Thymus (tissue), 11 donors: ENCODE measurements around the gene REXO4. TPM values are rescaled to one million over a fixed set of nuclear protein-coding genes. Genes with fewer than 3 reads are reported as not detected.

Source experiments
- DNase-seq, 9 donors: peaks; one replicate each; pipeline ENCODE4 v3.0.0-alpha.2; 2013; ENCODE audit warnings: low spot score in 9 of 9, low read depth in 6 of 9, missing footprints in 1 of 9
- H3K27ac ChIP-seq, 2 donors: one replicate each; pipeline ENCODE4 v1.5.1; 2013; ENCODE audit warnings: control low read depth in 1 of 2, low read depth in 1 of 2, low read length in 1 of 2, mild to moderate bottlenecking in 1 of 2, moderate library complexity in 1 of 2
- H3K27me3 ChIP-seq, 2 donors: one replicate each; pipeline ENCODE4 v1.5.1; 2013; ENCODE audit warnings: low read length in 1 of 2; ENCODE audit not compliant: control insufficient read depth in 2 of 2, insufficient read depth in 1 of 2
- H3K36me3 ChIP-seq, 2 donors: one replicate each; pipeline ENCODE4 v1.5.1; 2013; ENCODE audit warnings: low read length in 1 of 2, mild to moderate bottlenecking in 1 of 2, moderate library complexity in 1 of 2; ENCODE audit not compliant: control insufficient read depth in 2 of 2, insufficient read depth in 2 of 2
- H3K4me1 ChIP-seq, 2 donors: one replicate each; pipeline ENCODE4 v1.5.1; 2013; ENCODE audit warnings: low read length in 2 of 2; ENCODE audit not compliant: control insufficient read depth in 2 of 2, insufficient read depth in 2 of 2
- H3K4me3 ChIP-seq, 2 donors: one replicate each; pipeline ENCODE4 v1.5.1; 2013; ENCODE audit warnings: low read length in 2 of 2, control low read depth in 1 of 2, mild to moderate bottlenecking in 1 of 2
- H3K9me3 ChIP-seq, 2 donors: one replicate each; pipeline ENCODE4 v1.5.1; 2013; ENCODE audit warnings: low read length in 1 of 2, mild to moderate bottlenecking in 1 of 2; ENCODE audit not compliant: control insufficient read depth in 2 of 2, insufficient read depth in 1 of 2
- WGBS: extraction: QIAGEN DNeasy Blood & Tissue Kit; methylation state at CpG from one replicate; pipeline ENCODE4 v1.1.7; 2013; 5-methylcytosine and 5-hydroxymethylcytosine counted together
- polyA plus RNA-seq: library from polyadenylated mRNA; stranded (reverse); fragments of 200-250 nt; gene quantifications from one replicate; pipeline ENCODE4 v1.2.3, GENCODE V29; 2013
- total RNA-seq: library from RNA; stranded (reverse); fragments of 120-200 nt; gene quantifications from one replicate; pipeline ENCODE4 v1.2.4, GENCODE V29; 2013
- donor health status: healthy.

Gene REXO4
- total and polyA plus RNA-seq, 2 donors, result 17.5 to 20.4 TPM

DNA sequence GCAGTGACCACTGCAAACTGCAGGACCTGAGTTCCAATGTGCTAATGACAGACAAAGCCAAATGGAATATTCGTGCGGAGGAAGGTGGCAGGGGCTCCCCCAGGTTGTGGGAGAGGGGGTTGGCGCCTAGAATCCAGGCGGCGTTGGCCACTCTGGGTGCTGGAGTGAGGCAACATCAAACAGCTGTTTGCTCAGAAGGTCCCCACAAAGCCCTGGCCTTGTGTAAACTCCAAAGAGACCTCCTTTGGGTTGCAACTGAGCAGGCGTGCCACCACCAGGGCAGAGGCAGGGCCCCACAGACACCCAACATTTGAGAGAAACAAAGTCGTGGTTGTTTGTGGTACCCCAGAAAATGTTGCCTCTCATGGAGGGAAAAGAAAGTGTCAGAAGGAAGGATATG, 27.1 kb downstream of the REXO4 start:
- 93% methylated on average over 7 of the region's 7 CpGs for WGBS

DNA sequence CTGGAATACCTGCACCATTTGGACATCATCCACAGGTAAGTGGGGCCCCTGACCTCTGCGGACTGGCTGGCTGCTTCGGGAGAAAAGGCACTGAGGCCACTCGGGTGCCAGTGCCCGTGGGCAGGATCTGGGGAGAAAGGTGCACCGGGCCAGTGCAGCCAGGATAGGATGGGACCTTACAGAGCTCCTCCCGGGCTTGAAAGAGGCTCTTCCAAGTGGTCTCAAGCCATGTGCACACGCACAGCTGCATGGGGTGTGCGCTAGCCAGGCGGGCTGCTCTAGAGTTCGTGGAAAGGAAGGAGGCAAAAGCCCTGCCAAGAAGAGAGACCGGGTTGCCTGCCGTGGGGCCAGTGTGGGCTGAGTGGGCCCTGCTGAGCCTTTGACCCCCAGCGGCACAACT, 28.2 kb downstream of the REXO4 start:
- WGBS, result 96% methylated on average over 13 of the region's 13 CpGs
- DNase-seq, result no peak
- Histone ChIP-seq H3K4me3 (no peak overlapping the region), H3K27me3 (peaks cover 0 to 4% of the 10 kb centered on the region in 2 donors), H3K9me3 (peaks cover 0 to 4% of the 10 kb centered on the region in 2 donors), H3K4me1 (peaks cover 0 to 2% of the 10 kb centered on the region in 2 donors), H3K36me3 (no peaks in the 10 kb centered on the region), H3K27ac (no peak overlapping the region)

More for the DNA sequence above, 27.1 kb downstream of the REXO4 start:
- no peak for DNase-seq
- peaks cover 0 to 4% of the 10 kb centered on the region in 2 donors for H3K9me3 ChIP-seq
- H3K27me3 ChIP-seq, result peaks cover 0 to 9% of the 10 kb centered on the region in 2 donors
- H3K36me3 ChIP-seq, result no peaks in the 10 kb centered on the region
- peaks cover 0 to 2% of the 10 kb centered on the region in 2 donors for H3K4me1 ChIP-seq
- H3K27ac ChIP-seq, result no peak overlapping the region
- H3K4me3 ChIP-seq, result no peak overlapping the region

DNA sequence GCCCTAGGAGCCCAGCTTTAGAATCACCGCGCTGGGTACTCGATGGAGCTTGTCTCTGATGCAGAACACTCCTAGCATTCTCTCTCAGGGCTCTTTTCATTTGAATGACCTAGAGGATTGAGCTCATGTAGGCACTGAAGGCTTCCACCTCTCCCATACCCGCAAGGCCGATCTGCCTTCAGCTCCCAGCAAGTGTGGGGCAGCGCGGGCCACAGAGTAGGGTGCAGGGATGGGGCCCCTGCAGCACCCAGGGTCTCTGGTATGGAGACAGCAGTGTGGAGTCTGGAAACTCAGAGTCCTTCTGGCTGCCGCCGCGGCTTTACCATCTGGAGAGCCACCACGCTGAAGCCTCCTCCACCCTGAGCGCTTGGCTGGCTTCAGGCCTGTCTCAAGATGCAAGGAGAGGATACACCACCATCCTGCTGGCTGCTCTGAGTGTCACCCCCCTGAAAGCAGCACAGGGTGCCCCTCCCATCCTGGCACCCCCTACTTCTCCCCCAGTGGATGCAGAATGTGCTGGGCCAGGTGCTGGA, 28.7 kb downstream of the REXO4 start:
- WGBS, result 98% methylated on average over 12 of the region's 12 CpGs
- H3K36me3 ChIP-seq, result no peaks in the 10 kb centered on the region
- no peak overlapping the region for H3K27ac ChIP-seq
- no peak overlapping the region for H3K4me3 ChIP-seq
- peaks cover 0 to 4% of the 10 kb centered on the region in 2 donors for H3K9me3 ChIP-seq
- peaks cover 0 to 2% of the 10 kb centered on the region in 2 donors for H3K4me1 ChIP-seq
- H3K27me3 ChIP-seq, result no peaks in the 10 kb centered on the region
- no peak for DNase-seq

DNA sequence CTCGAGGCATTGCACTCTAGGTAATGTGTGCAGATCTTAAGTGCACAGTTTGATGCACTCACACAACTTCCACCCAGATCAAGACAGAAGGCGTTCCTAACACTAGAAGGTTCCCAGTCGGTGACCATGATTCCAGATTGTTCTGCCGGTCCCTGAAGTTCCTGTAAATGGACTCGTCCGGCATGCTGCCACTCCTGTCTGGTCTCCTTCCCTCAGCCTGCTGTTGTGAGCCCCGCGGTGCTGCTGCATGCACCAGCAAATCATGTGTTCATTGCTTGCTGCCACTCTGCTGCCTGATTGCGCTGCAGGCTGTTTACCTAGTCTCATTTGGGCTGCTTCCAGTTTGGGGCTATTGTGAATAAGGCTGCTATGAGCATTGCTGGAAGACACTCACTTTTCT, 30.1 kb downstream of the REXO4 start:
- DNase-seq, result no peak
- peaks cover 0 to 2% of the 10 kb centered on the region in 2 donors for H3K4me1 ChIP-seq
- H3K36me3 ChIP-seq, result no peaks in the 10 kb centered on the region
- WGBS, result 93% methylated on average over 9 of the region's 9 CpGs
- no peak overlapping the region for H3K4me3 ChIP-seq
- no peaks in the 10 kb centered on the region for H3K27me3 ChIP-seq
- H3K9me3 ChIP-seq, result peaks cover 0 to 4% of the 10 kb centered on the region in 2 donors
- H3K27ac ChIP-seq, result no peak overlapping the region

- no peak for DNase-seq
- H3K4me3 ChIP-seq, result no peak overlapping the region
- peaks cover 0 to 4% of the 10 kb centered on the region in 2 donors for H3K9me3 ChIP-seq
- H3K27me3 ChIP-seq, result no peaks in the 10 kb centered on the region
- H3K36me3 ChIP-seq, result no peaks in the 10 kb centered on the region
- no peak overlapping the region for H3K27ac ChIP-seq
- 97% methylated on average over 13 of the region's 13 CpGs for WGBS
- H3K4me1 ChIP-seq, result peaks cover 0 to 2% of the 10 kb centered on the region in 2 donors
These were observed 31.5 kb downstream of the REXO4 start for GRCh38 chr9:133386338-133386737.

DNA sequence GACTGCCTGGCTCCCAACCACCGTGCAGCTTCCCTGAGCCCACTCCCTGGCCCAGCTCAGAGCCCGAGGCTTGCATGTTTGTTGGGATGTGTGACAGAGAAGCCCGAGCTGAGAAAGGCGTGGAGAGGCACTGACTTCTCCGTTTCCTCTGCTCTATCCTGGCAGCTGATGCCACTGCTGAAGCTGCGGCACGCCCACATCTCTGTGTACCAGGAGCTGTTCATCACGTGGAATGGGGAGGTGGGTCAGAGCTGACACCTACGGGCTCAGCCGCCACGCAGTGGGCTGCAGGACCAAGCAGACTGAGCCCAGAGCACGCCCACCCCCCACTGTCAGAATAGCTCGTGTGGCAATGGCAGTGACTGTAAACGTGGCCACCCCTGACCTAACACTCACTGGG, 32.4 kb downstream of the REXO4 start:
- H3K27ac ChIP-seq, result no peak overlapping the region
- WGBS, result 96% methylated on average over 14 of the region's 14 CpGs
- no peaks in the 10 kb centered on the region for H3K36me3 ChIP-seq
- DNase-seq, result no peak
- H3K4me1 ChIP-seq, result peaks cover 0 to 1% of the 10 kb centered on the region in 2 donors
- H3K4me3 ChIP-seq, result no peak overlapping the region
- no peaks in the 10 kb centered on the region for H3K27me3 ChIP-seq
- no peaks in the 10 kb centered on the region for H3K9me3 ChIP-seq

GRCh38 chr9:133384736-133385321, 33.0 kb downstream of the REXO4 start:
- no peaks in the 10 kb centered on the region for H3K4me1 ChIP-seq
- H3K36me3 ChIP-seq, result no peaks in the 10 kb centered on the region
- H3K9me3 ChIP-seq, result no peaks in the 10 kb centered on the region
- no peak for DNase-seq
- WGBS, result 91% methylated on average over 17 of the region's 17 CpGs
- H3K27ac ChIP-seq, result no peak overlapping the region
- no peak overlapping the region for H3K4me3 ChIP-seq
- no peaks in the 10 kb centered on the region for H3K27me3 ChIP-seq

- H3K4me3 ChIP-seq, result no peak overlapping the region
- WGBS, result 94% methylated on average over 3 of the region's 3 CpGs
- H3K4me1 ChIP-seq, result no peaks in the 10 kb centered on the region
- no peaks in the 10 kb centered on the region for H3K36me3 ChIP-seq
- DNase-seq, result no peak
- H3K9me3 ChIP-seq, result no peaks in the 10 kb centered on the region
- no peak overlapping the region for H3K27ac ChIP-seq
- no peaks in the 10 kb centered on the region for H3K27me3 ChIP-seq
These were observed 34.4 kb downstream of the REXO4 start for GRCh38 chr9:133383438-133383837.

- Histone ChIP-seq H3K27ac (no peak overlapping the region), H3K27me3 (no peaks in the 10 kb centered on the region), H3K9me3 (no peaks in the 10 kb centered on the region), H3K4me1 (no peaks in the 10 kb centered on the region), H3K36me3 (no peaks in the 10 kb centered on the region), H3K4me3 (no peak overlapping the region)
- no peak for DNase-seq
- WGBS, result 83% methylated on average over 4 of the region's 4 CpGs
These were observed 35.2 kb downstream of the REXO4 start for GRCh38 chr9:133382507-133383141.
